ENCODE data around the gene PRKAR1B.

The PRKAR1B gene

DNA sequence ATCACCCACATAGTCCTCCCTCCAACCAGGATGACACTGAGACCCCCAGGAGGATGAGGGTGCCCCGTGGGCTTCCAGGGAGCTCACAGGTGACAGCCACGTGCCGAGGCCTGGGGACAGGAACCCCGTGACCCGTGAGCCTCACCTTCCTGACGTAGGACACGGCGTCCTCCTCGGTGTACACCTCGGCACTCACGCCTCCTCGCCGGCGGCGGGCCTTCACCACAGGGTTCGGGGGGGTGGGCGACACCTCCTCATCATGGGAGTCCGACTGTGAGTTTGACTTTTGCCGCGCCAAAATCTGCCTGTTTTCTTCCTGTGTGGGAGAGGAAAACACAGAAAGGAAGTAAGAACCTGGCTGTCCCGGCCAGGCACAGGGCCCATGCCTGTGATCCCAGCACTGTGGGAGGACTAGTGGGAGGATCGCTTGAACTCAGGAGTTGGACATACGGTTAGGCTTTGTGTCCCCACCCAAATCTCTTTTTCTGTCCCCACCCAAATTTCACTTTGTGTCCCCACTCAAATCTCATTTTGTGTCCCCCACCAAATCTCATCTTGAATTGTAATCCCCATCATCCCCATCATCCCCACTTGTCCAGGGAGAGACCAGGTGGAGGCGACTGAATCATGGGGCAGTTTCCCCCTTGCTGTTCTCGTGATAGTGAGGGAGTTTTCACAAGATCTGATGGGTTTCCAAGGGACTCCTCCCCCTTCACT, 46.5 kb downstream of the PRKAR1B start:
- Histone ChIP-seq H3K4me3 (replicated peaks; ENCODE audit: low read depth, low read length) (no peak overlapping the region), H3K27me3 (replicated peaks; ENCODE audit: control insufficient read depth, insufficient read depth, low read length) (no peaks in the 10 kb centered on the region), H3K36me3 (ENCODE audit: control insufficient read depth, insufficient read depth, low read length) (peaks cover 17% of the 10 kb centered on the region)
- DNase-seq (ENCODE audit: extremely low read depth, insufficient read length), result no peak
- TF ChIP-seq, protein P1, sequence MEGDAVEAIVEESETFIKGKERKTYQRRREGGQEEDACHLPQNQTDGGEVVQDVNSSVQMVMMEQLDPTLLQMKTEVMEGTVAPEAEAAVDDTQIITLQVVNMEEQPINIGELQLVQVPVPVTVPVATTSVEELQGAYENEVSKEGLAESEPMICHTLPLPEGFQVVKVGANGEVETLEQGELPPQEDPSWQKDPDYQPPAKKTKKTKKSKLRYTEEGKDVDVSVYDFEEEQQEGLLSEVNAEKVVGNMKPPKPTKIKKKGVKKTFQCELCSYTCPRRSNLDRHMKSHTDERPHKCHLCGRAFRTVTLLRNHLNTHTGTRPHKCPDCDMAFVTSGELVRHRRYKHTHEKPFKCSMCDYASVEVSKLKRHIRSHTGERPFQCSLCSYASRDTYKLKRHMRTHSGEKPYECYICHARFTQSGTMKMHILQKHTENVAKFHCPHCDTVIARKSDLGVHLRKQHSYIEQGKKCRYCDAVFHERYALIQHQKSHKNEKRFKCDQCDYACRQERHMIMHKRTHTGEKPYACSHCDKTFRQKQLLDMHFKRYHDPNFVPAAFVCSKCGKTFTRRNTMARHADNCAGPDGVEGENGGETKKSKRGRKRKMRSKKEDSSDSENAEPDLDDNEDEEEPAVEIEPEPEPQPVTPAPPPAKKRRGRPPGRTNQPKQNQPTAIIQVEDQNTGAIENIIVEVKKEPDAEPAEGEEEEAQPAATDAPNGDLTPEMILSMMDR (IDR thresholded peaks at IDR 0.05; ENCODE audit: insufficient read depth, low read length, poor library complexity, severe bottlenecking), result no peak

DNA sequence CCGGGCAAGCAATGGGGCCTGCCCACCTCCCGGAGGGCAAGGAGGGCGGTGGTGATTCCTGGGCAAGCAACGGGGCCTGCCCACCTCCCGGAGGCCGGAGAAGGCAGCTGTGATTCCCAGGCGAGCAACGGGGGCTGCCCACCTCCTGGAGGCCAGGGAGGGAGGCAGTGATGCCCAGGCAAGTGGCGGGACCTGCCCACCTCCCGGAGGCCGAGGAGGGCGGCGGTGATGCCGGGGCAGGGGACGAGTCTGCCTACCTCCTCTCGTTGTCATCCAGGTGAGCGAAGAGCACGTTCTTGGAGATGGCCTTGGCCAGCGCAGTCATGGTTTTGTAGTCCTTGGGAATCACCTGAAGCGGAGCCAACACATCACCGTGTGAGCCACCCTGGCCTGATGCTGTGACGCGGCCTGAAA, 50.1 kb downstream of the PRKAR1B start:
- no peak for DNase-seq (ENCODE audit: extremely low read depth, insufficient read length)
- TF ChIP-seq, protein P1 (IDR thresholded peaks at IDR 0.05; ENCODE audit: insufficient read depth, low read length, poor library complexity, severe bottlenecking), result no peak
- peaks cover 16% of the 10 kb centered on the region for H3K36me3 ChIP-seq (ENCODE audit: control insufficient read depth, insufficient read depth, low read length)
- no peak overlapping the region for H3K4me3 ChIP-seq (replicated peaks; ENCODE audit: low read depth, low read length)
- no peaks in the 10 kb centered on the region for H3K27me3 ChIP-seq (replicated peaks; ENCODE audit: control insufficient read depth, insufficient read depth, low read length)

GRCh38 chr7:676246-676971, 50.7 kb downstream of the PRKAR1B start:
- no peaks in the 10 kb centered on the region for H3K27me3 ChIP-seq (replicated peaks; ENCODE audit: control insufficient read depth, insufficient read depth, low read length)
- TF ChIP-seq, protein P1 (IDR thresholded peaks at IDR 0.05; ENCODE audit: insufficient read depth, low read length, poor library complexity, severe bottlenecking), result no peak
- H3K36me3 ChIP-seq (ENCODE audit: control insufficient read depth, insufficient read depth, low read length), result peaks cover 14% of the 10 kb centered on the region
- no peak for DNase-seq (ENCODE audit: extremely low read depth, insufficient read length)
- no peak overlapping the region for H3K4me3 ChIP-seq (replicated peaks; ENCODE audit: low read depth, low read length)

DNA sequence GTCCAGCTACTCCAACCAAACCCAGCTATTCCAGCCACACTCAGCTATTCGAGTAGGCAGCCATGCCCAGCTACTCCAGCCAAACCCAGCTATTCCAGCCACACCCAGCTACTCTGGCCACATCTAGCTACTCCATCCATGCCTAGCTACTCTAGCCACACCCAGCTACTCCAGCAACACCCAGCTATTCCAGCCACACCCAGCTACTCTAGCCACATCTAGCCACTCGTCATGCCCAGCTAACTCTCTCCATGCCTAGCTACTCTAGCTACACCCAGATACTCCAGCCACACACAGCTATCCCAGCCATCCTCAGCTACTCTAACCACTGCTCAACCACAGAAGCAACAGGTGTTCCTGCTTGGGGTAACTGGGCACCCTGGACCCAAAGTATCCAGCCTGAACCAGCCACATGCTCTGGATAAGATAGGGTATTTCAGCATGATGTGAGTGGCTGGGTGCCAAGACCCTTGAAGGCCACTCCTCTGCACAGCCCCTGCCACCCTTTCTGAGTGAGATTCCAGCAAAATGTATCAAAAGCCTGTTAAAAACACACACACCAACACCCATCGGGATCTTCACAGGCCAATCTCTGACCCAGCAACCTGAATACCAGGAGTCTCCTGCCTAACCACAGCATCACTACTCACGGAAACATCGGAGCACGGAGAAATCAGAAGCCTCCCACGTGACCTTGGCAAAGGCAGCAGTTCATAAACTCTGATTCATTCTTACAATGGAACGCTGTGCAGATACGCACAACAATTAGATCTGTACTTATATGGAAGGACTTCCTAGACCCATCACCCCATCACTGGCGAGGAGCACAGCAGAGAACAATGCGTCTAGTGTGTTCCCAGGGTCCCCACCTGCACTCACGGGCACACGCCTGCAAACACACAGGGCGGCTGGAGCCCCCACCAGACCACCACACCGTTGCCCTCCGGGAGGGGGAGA, 52.3 kb downstream of the PRKAR1B start:
- Histone ChIP-seq H3K4me3 (replicated peaks; ENCODE audit: low read depth, low read length) (no peak overlapping the region), H3K36me3 (ENCODE audit: control insufficient read depth, insufficient read depth, low read length) (peaks cover 10% of the 10 kb centered on the region), H3K27me3 (replicated peaks; ENCODE audit: control insufficient read depth, insufficient read depth, low read length) (no peaks in the 10 kb centered on the region)
- DNase-seq (ENCODE audit: extremely low read depth, insufficient read length), result no peak
- TF ChIP-seq, protein P1 (IDR thresholded peaks at IDR 0.05; ENCODE audit: insufficient read depth, low read length, poor library complexity, severe bottlenecking), result no peak

- DNase-seq (ENCODE audit: extremely low read depth, insufficient read length), result no peak
- no peaks in the 10 kb centered on the region for H3K27me3 ChIP-seq (replicated peaks; ENCODE audit: control insufficient read depth, insufficient read depth, low read length)
- H3K36me3 ChIP-seq (ENCODE audit: control insufficient read depth, insufficient read depth, low read length), result peaks cover 8% of the 10 kb centered on the region
- no peak overlapping the region for H3K4me3 ChIP-seq (replicated peaks; ENCODE audit: low read depth, low read length)
- TF ChIP-seq, protein P1 (IDR thresholded peaks at IDR 0.05; ENCODE audit: insufficient read depth, low read length, poor library complexity, severe bottlenecking), result no peak
Measured at GRCh38 chr7:673681-674453, 53.2 kb downstream of the PRKAR1B start.
